ENCODE results near the gene ZBTB7C.

- no peak for TF ChIP-seq CTCF (IDR thresholded peaks at IDR 0.05)
- TF ChIP-seq EZH2phosphoT487 (IDR thresholded peaks at IDR 0.05), result no peak
These were observed 285.9 kb downstream of the ZBTB7C start for GRCh38 chr18:48123324-48123723.
